GM18867 (cell line): ENCODE measurements around the gene SPDYE5.

Source experiments
- ATAC-seq: cut with Tn5 transposase; IDR thresholded peaks from one replicate; pipeline ENCODE4 v1.9.1; 2021; ENCODE audit warnings: mild to moderate bottlenecking, moderate library complexity; ENCODE audit not compliant: unreplicated experiment

The SPDYE5 gene

DNA sequence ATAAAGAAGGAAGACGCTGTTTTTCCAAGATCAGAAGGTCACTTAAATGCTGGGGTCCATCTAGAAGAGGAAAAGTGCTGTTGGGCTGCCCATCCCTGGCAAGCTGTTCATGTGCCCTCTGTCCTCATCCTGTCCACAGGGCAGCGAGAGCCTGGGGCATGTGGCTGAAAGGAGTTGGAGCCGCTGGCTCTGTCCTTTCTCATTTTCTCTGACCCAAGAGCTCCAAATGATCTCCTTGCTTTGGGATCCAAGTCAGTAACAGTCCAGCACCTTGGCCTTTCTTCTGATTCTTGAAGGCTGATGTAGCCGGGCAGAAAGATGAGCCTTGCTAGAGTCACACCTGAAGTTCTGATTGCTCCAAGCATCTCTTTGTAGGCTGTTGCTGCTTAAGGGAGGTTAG lies 44.4 kb downstream of the SPDYE5 start:
- no peak for ATAC-seq

DNA sequence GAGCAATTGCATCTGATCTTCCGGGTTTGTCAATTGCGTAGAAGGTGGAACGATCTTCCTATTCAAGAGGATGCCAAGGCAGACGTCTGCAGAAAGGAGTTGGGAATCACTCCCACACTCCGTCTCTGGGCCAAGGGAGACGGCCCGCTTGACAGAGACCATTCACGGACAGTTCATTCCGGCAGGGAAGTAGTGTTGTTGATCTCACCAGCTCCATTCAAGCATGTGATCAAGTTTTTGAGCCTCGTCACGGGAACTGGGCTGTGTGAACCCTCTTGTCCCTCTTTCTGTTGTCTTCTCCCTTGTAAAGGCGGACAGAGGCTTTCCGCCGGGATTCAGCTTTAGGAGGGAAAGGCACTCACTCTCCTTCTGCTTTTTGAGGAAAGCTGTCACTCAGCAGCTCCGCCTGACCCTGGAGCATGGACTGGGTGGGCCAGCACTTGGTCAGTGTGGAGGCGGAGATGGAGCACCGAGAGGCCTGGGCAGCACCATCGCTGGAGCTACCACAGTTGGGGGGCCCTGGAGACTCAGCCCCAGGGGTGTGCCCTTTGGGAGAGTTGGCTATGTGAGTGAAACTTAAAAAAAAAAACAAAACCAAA lies 44.9 kb downstream of the SPDYE5 start:
- no peak for ATAC-seq

DNA sequence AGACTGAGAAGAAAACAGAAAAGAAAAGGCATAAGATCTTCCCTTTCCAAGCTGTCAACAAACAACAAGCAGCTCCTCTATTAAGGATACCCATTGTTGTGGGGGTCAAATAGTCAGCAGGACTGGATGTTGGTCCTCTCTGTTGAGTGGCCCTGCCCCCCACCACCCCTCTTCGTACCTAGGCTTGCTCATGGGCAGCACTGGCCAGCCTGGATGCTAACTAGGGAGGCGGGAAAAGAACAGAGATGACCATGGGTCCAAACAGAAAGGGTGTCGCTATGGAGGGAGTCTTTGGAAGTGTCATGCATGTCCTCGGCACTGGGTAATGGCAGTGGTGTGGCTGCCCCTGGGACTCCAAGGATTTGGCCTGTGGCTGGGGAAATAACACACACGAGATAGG lies 45.6 kb downstream of the SPDYE5 start:
- no peak for ATAC-seq

DNA sequence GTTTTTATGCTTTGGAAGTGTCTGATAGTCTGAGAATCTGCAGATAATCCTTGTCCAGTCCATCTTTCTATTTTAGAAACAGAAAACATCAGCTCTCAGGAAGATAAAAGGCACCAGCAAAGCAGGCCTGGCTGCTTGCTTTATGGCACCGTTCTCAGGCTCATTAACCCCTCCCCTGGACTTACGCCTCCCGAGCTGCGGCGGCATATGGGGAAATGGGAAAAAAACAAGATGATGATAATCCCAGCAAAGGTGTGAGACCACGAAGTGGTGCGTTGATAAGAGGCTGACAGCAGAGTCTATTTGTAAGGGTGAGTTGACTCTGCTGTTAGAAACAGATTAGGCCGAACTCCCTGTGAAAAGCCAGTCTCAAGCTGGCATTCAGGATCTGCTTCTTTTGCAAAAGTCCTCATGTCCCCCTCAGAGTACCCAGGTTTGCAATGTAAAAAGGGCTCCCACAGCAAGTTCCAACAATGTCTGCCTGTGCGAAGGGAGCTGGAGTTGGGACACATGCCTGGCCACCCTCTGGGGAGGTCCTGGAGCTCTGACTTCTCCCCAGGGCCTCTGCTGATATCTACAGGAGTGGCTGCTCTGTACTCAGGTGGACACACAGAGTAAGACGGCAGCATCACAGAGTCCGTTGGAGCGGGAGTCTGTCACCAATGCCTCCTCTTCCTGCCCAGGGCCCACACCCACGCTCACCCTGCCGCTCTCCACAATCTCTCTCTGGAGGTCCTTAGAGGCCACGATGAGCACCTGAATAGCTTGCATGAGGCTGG lies 54.3 kb downstream of the SPDYE5 start:
- no peak for ATAC-seq
